Fibroblast of gingiva (primary cell): ENCODE results near the gene NFKB1.
A peak's percentile ranks its signal among the peaks of the same experiment; 100 is the strongest.
"Not testable (repeated sequence)": the region's sequence is repeated elsewhere in the genome, so short reads cannot be mapped to it uniquely, and the experiment has no call there.

ENCODE experiments used
- DNase-seq: peaks from one replicate; pipeline ENCODE4 v3.0.0-alpha.2; 2011; ENCODE audit warnings: low read depth

The NFKB1 gene

DNA sequence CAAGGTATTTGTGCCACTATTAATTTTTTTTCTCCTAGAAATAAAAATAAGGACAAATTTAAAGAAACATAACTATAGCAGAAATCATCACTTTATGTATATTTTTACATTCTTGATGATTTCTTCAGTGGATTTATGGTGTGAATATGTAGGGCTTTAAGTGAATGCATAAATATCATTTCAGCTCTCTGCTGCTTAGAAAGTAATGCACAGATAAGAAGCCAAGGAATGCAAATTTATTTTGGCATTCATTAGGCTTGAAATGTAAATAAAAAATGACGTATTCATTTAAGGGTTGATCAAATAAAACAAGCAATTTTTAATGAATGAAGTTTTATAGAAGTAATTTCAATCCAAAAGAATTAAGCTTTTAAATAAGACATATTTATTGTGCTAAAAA, 66.3 kb downstream of the NFKB1 start:
- DNase-seq, result no peak

DNA sequence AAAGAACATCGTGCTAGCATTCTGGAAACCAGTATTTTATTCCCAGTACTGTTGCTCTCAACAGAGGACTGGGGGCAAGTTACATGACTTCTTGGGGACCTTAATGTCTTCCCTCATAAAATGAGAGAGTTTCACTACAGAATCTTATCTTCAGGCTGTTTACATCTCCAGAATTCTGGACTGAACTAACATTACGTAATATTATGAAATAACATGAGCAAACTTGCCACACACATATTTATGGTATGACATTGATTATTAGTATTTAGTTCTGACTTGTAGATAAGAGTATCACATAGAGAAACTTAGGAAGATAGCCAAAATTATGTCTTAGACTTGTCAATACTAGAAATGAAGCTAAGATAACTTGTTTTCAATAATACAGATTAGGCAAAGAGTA, 68.0 kb downstream of the NFKB1 start:
- peak; percentile 29 for DNase-seq

GRCh38 chr4:102570211-102570610, 69.1 kb downstream of the NFKB1 start:
- DNase-seq, result not testable (repeated sequence)

DNA sequence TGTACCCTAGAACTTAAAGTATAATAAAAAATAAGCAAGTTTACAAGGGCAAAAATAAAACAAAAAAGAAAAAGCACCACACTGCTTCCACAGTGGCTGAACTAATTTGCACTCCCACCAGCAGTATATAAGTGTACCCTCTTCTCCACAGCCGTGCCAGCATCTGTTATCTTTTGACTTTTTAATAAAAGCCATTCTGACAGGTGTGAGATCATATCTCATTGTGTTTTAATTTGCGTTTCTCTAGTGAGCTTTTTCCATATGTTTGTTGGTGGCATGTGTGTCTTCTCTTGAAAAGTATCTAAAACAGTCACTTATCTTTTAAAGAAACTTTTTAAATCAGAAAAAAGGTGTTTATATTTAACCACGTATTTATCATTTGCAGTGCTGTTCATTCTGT, 71.3 kb downstream of the NFKB1 start:
- no peak for DNase-seq

DNA sequence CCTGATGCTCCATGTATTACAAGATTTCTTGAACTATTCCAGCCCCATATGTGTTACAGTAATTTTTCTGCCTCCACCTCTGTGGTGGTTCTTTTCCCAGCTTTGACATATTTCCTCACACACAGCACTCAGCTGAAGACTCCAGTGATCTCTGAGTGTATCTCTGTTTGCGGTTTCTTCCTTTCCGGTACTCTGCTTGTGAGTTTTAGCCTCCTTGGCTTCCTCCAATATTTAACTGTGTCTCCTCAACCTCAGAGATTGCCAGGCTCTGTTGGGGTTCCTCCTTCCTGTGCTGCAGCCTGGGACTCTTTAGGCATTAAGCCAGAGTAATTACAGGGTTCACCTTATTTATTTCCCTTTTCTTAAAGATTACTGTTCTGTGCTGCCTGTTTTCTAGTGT, 73.2 kb downstream of the NFKB1 start:
- DNase-seq, result no peak

DNA sequence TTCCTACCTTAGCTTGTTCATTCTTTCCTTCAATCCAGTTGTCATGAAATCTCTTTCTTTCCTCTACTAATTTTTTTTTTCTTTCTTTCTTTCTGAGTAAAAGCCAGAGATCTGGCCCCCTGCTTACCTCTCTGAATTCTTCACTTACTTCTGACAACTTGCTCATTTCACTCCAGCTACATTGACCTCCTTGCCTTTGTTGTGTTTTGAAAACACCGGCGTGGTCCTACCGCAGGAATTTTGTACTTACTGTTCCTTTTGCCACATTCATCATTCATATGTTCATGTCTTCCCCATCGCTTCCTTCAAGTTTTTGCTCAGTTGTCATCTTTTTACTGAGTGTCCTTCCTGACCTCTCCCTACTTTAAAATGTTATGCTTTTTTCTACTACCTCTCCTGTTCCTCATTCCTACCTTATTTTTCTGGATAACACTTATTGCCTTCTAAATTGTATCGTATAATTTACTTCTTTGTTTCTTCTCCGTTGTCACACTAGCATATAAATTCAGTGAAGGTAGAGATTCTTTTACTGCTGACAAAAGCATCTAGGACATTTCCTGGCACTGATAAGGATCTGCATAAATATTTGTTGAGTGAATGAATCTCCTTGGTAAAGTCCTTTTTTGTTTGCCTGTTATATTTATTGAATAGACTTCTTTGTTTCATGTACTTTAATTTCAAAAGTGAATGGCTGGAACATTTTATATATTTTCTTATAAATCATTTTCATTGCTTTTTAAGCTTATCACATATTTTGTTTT, 74.4 kb downstream of the NFKB1 start:
- no peak for DNase-seq

GRCh38 chr4:102578270-102578669, 77.1 kb downstream of the NFKB1 start:
- no peak for DNase-seq

- DNase-seq, result no peak
Observed at GRCh38 chr4:102578819-102579218, 77.7 kb downstream of the NFKB1 start.

- DNase-seq, result no peak
Observed at GRCh38 chr4:102579794-102580462, 78.8 kb downstream of the NFKB1 start.

DNA sequence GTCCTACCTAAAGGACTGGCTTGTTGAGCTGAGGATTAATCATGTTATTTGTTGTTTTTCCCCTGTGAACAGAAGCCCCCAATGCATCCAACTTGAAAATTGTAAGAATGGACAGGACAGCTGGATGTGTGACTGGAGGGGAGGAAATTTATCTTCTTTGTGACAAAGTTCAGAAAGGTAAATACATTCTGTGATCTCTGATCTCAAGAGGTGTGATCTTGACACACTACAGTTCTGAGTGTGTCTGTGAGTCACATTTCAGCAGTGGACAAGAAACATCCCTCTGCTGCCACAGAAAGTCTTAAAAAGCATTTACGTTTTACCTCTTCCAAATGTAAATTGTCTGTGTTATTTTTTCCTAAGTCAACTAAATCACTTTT, 79.3 kb downstream of the NFKB1 start:
- no peak for DNase-seq

DNA sequence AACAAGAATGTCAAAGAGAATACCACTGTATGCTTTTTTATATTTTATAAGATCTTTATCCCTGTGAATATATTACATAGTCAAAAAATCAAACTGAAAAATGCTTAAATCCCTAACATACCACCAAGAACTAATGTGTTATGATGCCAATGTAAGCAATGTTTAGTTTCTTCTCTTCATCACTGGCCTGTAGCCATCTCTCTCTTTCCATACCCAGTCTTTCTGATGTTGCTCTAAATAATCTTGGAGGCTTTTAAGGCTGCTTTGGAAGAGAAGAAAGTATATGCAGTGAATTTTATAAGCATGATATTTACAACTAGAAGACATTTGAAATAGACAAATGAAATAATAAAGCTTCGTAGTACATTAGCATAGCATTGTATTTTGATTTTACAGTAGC, 82.9 kb downstream of the NFKB1 start:
- DNase-seq, result no peak

- DNase-seq, result no peak
Observed at GRCh38 chr4:102585329-102585728, 84.2 kb downstream of the NFKB1 start.

DNA sequence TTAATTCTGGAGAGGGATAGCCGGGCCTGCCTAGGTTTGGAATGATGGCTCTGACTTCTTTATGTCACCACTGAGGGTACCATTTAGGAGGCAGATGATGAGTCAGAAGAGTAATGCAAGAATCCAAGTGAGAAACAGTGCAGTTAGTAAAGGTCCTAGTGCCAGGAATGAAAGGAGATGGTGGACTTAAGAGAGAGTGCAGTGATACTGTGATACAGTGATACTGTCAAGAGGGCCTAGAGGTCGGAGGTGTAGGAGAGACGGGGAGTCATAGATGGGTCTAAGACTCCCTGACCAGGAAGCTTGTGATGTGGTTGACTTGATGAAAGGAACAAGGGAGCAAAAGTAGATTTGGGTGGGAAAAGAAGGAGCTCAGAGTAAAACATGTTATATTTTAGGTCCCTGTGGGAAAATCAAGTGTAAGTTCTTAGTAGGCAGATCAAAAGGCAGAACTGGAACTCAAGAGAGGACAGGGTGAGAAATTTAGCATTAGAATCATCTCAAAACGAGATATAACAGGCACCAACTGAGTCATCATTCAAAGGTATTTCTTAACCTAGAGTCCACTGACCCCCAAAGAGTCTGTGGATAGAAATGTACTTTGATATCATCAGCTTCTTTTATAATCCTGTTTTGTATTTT, 85.0 kb downstream of the NFKB1 start:
- DNase-seq, result no peak

GRCh38 chr4:102586644-102587021, 85.5 kb downstream of the NFKB1 start:
- DNase-seq, result no peak

GRCh38 chr4:102589743-102590142, 88.6 kb downstream of the NFKB1 start:
- no peak for DNase-seq

- DNase-seq, result no peak
Observed at GRCh38 chr4:102592256-102592655, 91.1 kb downstream of the NFKB1 start.

GRCh38 chr4:102593147-102593546, 92.0 kb downstream of the NFKB1 start:
- no peak for DNase-seq

- DNase-seq, result no peak
Observed at GRCh38 chr4:102594000-102594399, 92.8 kb downstream of the NFKB1 start.

DNA sequence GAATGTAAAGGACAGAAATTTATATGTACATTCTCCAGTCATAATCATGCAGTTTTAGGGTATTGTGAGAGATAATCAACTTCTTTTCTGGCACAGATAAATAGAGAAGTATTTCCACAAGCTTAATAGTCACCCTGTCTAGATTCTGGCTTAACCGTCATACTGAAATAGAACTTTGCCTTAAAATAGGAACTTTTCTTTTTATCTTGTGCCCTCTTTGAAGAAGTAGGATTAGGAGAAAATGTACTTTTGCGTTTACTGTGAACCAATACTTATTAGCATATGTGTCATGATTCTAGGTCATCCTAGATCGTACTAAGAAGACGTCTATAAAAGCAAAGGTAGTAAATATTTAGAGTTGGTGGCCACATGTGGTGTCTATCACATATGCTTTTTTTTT, 95.4 kb downstream of the NFKB1 start:
- DNase-seq, result no peak

GRCh38 chr4:102598086-102598761, 97.1 kb downstream of the NFKB1 start:
- DNase-seq, result no peak

- DNase-seq, result peak; percentile 18
Observed at GRCh38 chr4:102598762-102599374, 97.7 kb downstream of the NFKB1 start.

DNA sequence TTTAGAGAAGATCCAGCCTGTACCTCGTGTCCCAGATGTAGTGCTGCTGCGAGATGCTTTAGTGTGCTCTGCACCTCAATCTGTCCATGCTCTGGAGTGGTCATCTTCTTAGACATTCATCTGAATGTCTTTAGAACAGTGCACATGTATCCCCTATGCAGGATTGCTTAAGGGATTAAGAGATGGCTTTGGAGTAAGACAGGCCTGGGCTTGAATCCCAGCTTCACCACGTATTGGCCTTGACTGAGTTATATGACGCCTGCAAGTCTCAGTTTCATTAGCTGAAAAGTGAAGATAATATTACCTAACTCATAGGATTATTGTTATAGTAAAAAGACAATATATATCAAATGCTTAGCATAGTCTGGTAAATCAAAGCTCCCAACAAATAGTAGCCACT, 98.3 kb downstream of the NFKB1 start:
- peak; percentile 6 for DNase-seq
